ENCODE measurements around the gene MMP13.

DNA sequence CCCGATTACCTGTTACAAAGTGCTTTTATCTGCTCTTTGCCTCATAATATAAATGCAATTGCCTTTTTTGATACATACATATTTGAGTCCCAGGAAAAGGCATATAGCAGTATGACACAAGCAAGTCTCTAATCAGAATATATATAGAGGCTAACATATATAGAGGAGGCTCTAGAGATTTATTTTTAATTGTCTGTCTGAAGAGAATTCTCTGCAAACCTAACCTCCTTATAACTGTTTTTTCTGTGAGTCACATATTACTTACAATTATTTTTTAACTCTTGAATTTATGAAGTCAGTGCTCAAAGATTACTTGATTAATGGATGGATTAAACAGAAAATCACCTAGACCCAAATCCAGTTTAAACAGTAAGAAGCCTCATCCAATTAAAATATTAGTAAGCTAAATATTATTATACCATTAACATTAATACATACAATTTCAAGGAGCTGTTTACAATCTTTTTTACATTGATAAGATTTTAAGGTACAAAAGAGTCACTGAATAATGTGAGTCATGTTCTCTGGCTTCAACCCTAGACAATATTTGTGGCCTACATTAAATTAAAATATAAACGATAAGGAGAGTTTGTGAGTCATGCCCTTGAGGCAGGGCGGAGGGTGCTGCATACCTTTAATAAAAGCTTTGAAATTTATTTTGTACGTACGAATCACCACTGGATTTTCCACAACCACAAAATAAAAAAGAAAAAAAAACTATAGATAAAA is 19.2 kb upstream of the MMP13 start:
- TF ChIP-seq RAD21 (IDR thresholded peaks at IDR 0.05; ENCODE audit: low read length): no peak
- TF ChIP-seq, protein P1, sequence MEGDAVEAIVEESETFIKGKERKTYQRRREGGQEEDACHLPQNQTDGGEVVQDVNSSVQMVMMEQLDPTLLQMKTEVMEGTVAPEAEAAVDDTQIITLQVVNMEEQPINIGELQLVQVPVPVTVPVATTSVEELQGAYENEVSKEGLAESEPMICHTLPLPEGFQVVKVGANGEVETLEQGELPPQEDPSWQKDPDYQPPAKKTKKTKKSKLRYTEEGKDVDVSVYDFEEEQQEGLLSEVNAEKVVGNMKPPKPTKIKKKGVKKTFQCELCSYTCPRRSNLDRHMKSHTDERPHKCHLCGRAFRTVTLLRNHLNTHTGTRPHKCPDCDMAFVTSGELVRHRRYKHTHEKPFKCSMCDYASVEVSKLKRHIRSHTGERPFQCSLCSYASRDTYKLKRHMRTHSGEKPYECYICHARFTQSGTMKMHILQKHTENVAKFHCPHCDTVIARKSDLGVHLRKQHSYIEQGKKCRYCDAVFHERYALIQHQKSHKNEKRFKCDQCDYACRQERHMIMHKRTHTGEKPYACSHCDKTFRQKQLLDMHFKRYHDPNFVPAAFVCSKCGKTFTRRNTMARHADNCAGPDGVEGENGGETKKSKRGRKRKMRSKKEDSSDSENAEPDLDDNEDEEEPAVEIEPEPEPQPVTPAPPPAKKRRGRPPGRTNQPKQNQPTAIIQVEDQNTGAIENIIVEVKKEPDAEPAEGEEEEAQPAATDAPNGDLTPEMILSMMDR (conservative IDR thresholded peaks at IDR 0.05; ENCODE audit: low read depth, low read length): no peak
- TF ChIP-seq POLR2A (IDR thresholded peaks at IDR 0.05; ENCODE audit: low read depth, low read length): no peak
- no peak for TF ChIP-seq RCOR1 (IDR thresholded peaks at IDR 0.05; ENCODE audit: insufficient replicate concordance, low read length)
- peak; percentile 93 for TF ChIP-seq FOS (IDR thresholded peaks at IDR 0.05; ENCODE audit: low read depth, low read length)
- TF ChIP-seq, protein P2, sequence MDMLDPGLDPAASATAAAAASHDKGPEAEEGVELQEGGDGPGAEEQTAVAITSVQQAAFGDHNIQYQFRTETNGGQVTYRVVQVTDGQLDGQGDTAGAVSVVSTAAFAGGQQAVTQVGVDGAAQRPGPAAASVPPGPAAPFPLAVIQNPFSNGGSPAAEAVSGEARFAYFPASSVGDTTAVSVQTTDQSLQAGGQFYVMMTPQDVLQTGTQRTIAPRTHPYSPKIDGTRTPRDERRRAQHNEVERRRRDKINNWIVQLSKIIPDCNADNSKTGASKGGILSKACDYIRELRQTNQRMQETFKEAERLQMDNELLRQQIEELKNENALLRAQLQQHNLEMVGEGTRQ (IDR thresholded peaks at IDR 0.05; ENCODE audit: low read depth, low read length): no peak
- no peak for TF ChIP-seq MAFK (IDR thresholded peaks at IDR 0.05; ENCODE audit: low read depth, low read length)
- no peak for TF ChIP-seq SMC3 (IDR thresholded peaks at IDR 0.05; ENCODE audit: low read depth, low read length)
- no peak for TF ChIP-seq CEBPB (IDR thresholded peaks at IDR 0.05; ENCODE audit: low read depth, low read length)
- TF ChIP-seq CHD1 (IDR thresholded peaks at IDR 0.05; ENCODE audit: low read depth, low read length): no peak
- TF ChIP-seq MXI1 (IDR thresholded peaks at IDR 0.05; ENCODE audit: borderline replicate concordance, low read depth, low read length): no peak
- peak; percentile 50; the same call in 1 of the 2 replicates for TF ChIP-seq BHLHE40 (IDR thresholded peaks at IDR 0.05; ENCODE audit: low read depth, low read length)
- no peak for TF ChIP-seq RFX5 (IDR thresholded peaks at IDR 0.05; ENCODE audit: low read depth, low read length)
